ENCODE data around the gene CCND1.

Gene CCND1

DNA sequence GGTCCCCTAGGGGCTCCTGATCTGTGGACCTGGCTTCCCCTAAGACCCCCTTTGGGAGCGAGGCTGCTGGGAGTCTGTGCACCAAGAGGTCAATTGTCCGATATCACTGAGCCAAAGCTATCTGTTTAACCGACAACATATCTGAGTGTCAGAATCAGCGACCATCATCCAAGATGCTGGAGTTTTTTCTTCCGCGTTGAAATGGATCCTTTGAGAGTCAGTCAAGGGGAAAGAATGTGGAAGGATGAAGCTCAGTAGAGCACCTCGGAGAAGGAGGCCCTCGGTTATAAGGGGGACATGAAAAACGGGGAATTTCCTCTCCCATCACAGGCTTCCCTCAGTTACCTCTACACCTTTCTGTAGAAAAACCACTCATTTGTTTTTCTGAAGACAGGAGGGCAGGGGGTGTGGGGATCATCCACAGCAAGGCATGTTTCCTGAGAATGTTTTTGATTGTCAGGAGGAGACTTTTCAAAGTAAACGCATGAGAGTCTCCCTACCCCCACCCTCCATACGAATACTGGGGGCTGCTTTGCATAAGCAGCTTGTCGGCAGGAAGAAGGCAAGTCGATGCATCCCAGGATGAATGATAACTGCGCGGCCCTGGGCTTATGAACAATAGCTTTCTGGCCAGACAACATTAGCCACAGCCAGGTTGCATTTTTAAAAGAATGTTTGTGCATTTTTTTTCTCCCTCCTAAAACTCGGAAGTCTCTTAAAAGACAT lies 37.7 kb upstream of the CCND1 start:
- Histone ChIP-seq H3K36me3 (ENCODE audit: control insufficient read depth in 1 of 2, insufficient read depth in 2 of 2, low read length in 2 of 2) (no peaks in the 10 kb centered on the region), H3K4me3 (ENCODE audit: low read depth in 1 of 2, low read length in 2 of 2) (no peak overlapping the region), H3K9me3 (ENCODE audit: control insufficient read depth in 1 of 2, low read length in 2 of 2) (no peaks in the 10 kb centered on the region)

GRCh38 chr11:69604055-69604454 lies 36.9 kb upstream of the CCND1 start:
- no peak overlapping the region for H3K4me3 ChIP-seq (ENCODE audit: low read depth in 1 of 2, low read length in 2 of 2)
- no peak overlapping the region for H3K27ac ChIP-seq (ENCODE audit: low read depth, low read length)
- no peaks in the 10 kb centered on the region for H3K36me3 ChIP-seq (ENCODE audit: control insufficient read depth in 1 of 2, insufficient read depth in 2 of 2, low read length in 2 of 2)
- no peaks in the 10 kb centered on the region for H3K9me3 ChIP-seq (ENCODE audit: control insufficient read depth in 1 of 2, low read length in 2 of 2)
- H3K4me1 ChIP-seq (ENCODE audit: control insufficient read depth in 1 of 2, insufficient read depth in 2 of 2, low read length in 2 of 2): peaks cover 0 to 8% of the 10 kb centered on the region in 2 donors
- H3K27me3 ChIP-seq (ENCODE audit: control insufficient read depth in 1 of 2, insufficient read depth in 2 of 2, low read length in 2 of 2): peaks cover 0 to 7% of the 10 kb centered on the region in 2 donors
- no peak overlapping the region for H3K9ac ChIP-seq (ENCODE audit: low read depth in 1 of 2, low read length in 2 of 2)

More for the DNA sequence above, 37.7 kb upstream of the CCND1 start:
- Histone ChIP-seq H3K27ac (ENCODE audit: low read depth, low read length) (no peak overlapping the region), H3K4me1 (ENCODE audit: control insufficient read depth in 1 of 2, insufficient read depth in 2 of 2, low read length in 2 of 2) (peaks cover 0 to 8% of the 10 kb centered on the region in 2 donors), H3K9ac (ENCODE audit: low read depth in 1 of 2, low read length in 2 of 2) (no peak overlapping the region), H3K27me3 (ENCODE audit: control insufficient read depth in 1 of 2, insufficient read depth in 2 of 2, low read length in 2 of 2) (peaks cover 0 to 7% of the 10 kb centered on the region in 2 donors)

DNA sequence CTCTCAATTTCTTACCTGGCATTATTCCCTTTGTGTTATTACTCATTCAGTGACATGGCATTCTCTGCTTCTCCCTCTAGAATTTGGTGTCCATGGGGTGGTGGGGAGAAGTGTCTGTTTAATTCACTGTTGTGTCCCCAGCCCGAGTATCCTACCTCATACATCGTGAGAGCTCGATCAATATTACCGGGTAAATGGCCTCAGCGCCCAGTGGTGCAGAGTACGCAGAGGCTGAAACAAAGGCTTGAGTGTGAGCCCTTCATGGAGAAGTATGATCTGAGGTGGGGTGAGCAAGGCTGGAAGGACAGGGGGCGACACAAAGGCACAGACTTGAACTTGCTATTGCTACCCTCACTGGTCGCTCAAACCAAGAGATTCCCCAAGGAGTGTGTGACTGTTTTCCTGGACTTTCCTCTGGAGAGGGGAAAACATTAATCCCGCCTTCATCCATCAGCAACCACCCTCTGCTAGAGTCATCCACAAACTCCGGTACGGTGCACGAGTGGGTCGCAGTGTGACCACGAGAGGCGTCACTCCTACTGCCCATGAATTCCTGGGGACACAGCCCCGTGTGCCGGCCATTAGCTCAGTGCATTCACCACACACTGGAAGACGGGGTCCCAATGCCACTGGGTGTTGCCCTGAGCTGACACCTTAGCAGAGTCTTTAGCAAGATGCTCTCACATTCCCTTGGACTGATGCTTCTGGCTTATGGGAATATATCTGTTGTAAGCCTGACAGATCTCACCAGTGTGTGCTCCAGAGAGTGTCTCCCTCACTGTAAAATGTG lies 35.0 kb upstream of the CCND1 start:
- Histone ChIP-seq H3K4me3 (ENCODE audit: low read depth in 1 of 2, low read length in 2 of 2) (no peak overlapping the region), H3K4me1 (ENCODE audit: control insufficient read depth in 1 of 2, insufficient read depth in 2 of 2, low read length in 2 of 2) (peaks cover 0 to 8% of the 10 kb centered on the region in 2 donors), H3K27me3 (ENCODE audit: control insufficient read depth in 1 of 2, insufficient read depth in 2 of 2, low read length in 2 of 2) (peaks cover 0 to 7% of the 10 kb centered on the region in 2 donors), H3K36me3 (ENCODE audit: control insufficient read depth in 1 of 2, insufficient read depth in 2 of 2, low read length in 2 of 2) (no peaks in the 10 kb centered on the region), H3K27ac (ENCODE audit: low read depth, low read length) (no peak overlapping the region), H3K9ac (ENCODE audit: low read depth in 1 of 2, low read length in 2 of 2) (no peak overlapping the region), H3K9me3 (ENCODE audit: control insufficient read depth in 1 of 2, low read length in 2 of 2) (no peaks in the 10 kb centered on the region)

DNA sequence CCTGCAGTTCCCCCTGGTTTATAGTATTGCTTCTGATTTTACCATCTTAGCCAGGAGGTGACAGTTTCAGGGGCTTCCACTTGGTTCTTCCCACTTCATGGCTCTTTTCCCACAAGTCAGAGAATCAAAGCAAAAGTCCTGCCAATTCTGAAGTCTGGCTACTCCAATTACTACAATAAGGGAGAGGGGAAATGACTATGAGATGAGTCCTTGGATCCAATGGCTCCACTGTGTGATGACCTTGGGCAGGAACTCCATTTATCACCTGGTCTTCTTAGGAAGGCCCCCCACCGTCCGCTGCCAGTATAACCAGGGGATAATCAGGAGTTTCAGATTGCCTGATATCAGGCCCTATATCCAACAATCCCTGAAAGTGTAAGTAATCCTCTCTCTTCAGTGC lies 31.6 kb upstream of the CCND1 start:
- Histone ChIP-seq H3K36me3 (ENCODE audit: control insufficient read depth in 1 of 2, insufficient read depth in 2 of 2, low read length in 2 of 2) (no peaks in the 10 kb centered on the region), H3K4me1 (ENCODE audit: control insufficient read depth in 1 of 2, insufficient read depth in 2 of 2, low read length in 2 of 2) (no peaks in the 10 kb centered on the region), H3K27me3 (ENCODE audit: control insufficient read depth in 1 of 2, insufficient read depth in 2 of 2, low read length in 2 of 2) (no peaks in the 10 kb centered on the region), H3K9ac (ENCODE audit: low read depth in 1 of 2, low read length in 2 of 2) (no peak overlapping the region), H3K4me3 (ENCODE audit: low read depth in 1 of 2, low read length in 2 of 2) (no peak overlapping the region), H3K9me3 (ENCODE audit: control insufficient read depth in 1 of 2, low read length in 2 of 2) (no peaks in the 10 kb centered on the region), H3K27ac (ENCODE audit: low read depth, low read length) (no peak overlapping the region)

DNA sequence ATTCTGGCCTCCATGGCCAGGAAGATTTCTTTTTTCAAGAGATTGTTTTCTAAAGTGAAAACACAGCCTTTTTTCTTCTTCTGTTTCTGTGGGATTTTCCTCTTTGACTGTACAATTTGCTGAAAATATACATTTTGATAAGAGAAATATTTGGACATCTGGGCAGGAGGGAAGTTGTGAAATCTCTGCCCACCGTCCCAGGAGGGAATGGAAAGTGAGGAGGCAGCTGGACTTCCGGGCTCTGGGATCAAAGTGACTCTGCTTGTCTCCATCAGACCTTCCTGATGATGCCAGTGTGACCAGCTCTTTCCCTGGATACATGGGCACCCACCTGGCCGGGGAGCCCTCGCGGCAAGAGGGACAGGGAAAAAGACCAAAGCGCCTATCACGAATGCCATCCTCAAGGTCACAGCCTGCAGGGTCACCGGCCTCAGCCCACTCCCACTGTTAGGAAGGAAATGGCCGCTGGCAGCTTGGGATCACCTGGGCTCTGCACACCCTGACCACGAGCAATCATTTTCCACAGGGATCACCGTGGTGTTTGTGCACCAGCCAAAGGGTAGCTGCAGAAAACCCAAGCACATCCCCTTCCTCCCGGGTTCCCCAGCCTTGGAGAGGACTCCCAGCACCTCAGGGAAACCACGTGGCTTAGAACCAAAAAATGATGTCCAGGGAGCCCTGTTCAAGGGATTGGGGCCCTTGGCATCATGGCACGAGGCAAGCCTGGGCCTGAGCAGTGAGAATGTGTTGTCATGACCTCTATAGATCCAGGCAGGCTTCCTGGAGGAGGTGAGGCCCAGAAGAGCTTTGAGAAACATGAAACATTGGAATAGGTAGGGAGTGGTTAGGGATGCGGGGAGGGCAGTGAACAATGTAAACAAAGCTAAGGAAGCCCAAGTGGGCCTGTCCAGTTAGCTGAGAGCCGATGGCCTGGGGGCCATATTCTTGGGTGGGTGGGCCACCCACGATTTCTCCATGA lies 29.1 kb upstream of the CCND1 start:
- Histone ChIP-seq H3K36me3 (ENCODE audit: control insufficient read depth in 1 of 2, insufficient read depth in 2 of 2, low read length in 2 of 2) (no peaks in the 10 kb centered on the region), H3K9ac (ENCODE audit: low read depth in 1 of 2, low read length in 2 of 2) (no peak overlapping the region), H3K27ac (ENCODE audit: low read depth, low read length) (no peak overlapping the region), H3K4me1 (ENCODE audit: control insufficient read depth in 1 of 2, insufficient read depth in 2 of 2, low read length in 2 of 2) (no peaks in the 10 kb centered on the region), H3K27me3 (ENCODE audit: control insufficient read depth in 1 of 2, insufficient read depth in 2 of 2, low read length in 2 of 2) (no peaks in the 10 kb centered on the region), H3K4me3 (ENCODE audit: low read depth in 1 of 2, low read length in 2 of 2) (no peak overlapping the region), H3K9me3 (ENCODE audit: control insufficient read depth in 1 of 2, low read length in 2 of 2) (no peaks in the 10 kb centered on the region)

- H3K27ac ChIP-seq (ENCODE audit: low read depth, low read length): no peak overlapping the region
- no peaks in the 10 kb centered on the region for H3K4me1 ChIP-seq (ENCODE audit: control insufficient read depth in 1 of 2, insufficient read depth in 2 of 2, low read length in 2 of 2)
- H3K27me3 ChIP-seq (ENCODE audit: control insufficient read depth in 1 of 2, insufficient read depth in 2 of 2, low read length in 2 of 2): no peaks in the 10 kb centered on the region
- no peaks in the 10 kb centered on the region for H3K36me3 ChIP-seq (ENCODE audit: control insufficient read depth in 1 of 2, insufficient read depth in 2 of 2, low read length in 2 of 2)
- H3K9ac ChIP-seq (ENCODE audit: low read depth in 1 of 2, low read length in 2 of 2): no peak overlapping the region
- H3K4me3 ChIP-seq (ENCODE audit: low read depth in 1 of 2, low read length in 2 of 2): no peak overlapping the region
- H3K9me3 ChIP-seq (ENCODE audit: control insufficient read depth in 1 of 2, low read length in 2 of 2): no peaks in the 10 kb centered on the region
Observed at GRCh38 chr11:69613594-69613993, 27.4 kb upstream of the CCND1 start.

GRCh38 chr11:69614085-69614484 lies 26.9 kb upstream of the CCND1 start:
- Histone ChIP-seq H3K9me3 (ENCODE audit: control insufficient read depth in 1 of 2, low read length in 2 of 2) (no peaks in the 10 kb centered on the region), H3K36me3 (ENCODE audit: control insufficient read depth in 1 of 2, insufficient read depth in 2 of 2, low read length in 2 of 2) (no peaks in the 10 kb centered on the region), H3K9ac (ENCODE audit: low read depth in 1 of 2, low read length in 2 of 2) (no peak overlapping the region), H3K27me3 (ENCODE audit: control insufficient read depth in 1 of 2, insufficient read depth in 2 of 2, low read length in 2 of 2) (no peaks in the 10 kb centered on the region), H3K4me3 (ENCODE audit: low read depth in 1 of 2, low read length in 2 of 2) (no peak overlapping the region), H3K27ac (ENCODE audit: low read depth, low read length) (no peak overlapping the region), H3K4me1 (ENCODE audit: control insufficient read depth in 1 of 2, insufficient read depth in 2 of 2, low read length in 2 of 2) (no peaks in the 10 kb centered on the region)

DNA sequence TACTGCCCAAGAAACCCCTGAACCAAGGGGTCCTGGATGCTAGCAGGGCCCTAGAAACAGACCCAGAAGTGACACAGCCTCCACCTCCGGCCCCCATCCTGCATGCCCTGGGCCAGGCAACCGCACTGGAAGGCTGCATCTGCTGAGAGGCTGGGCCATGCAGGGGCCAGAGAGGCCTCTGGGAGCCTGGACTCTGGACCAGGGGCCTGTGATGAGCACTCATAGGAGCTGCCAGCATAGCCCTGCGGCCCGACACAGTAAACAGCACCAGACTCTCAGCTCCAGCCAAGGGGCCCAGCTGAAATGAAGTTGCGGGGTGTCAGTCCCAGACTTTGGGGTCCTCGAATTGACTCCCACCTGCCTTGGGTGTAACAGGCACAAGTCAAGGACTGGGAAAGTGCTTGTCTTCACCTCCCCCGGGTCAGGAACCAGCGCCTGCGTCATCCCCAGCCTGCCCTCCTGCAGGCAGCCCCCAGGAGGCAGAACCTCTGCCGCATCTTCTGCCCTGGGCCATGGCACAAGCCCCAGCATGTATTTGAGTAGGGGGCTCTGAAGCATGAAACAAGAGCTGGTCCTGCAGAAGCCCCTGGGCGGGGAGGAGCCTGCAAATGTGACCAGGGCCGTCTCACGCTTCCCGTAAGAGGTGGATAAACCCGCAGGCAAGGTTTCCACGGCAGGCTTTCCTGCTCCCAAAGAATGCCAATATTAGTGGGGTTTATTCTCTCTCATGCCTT lies 25.2 kb upstream of the CCND1 start:
- Histone ChIP-seq H3K27ac (ENCODE audit: low read depth, low read length) (no peak overlapping the region), H3K9ac (ENCODE audit: low read depth in 1 of 2, low read length in 2 of 2) (no peak overlapping the region), H3K4me3 (ENCODE audit: low read depth in 1 of 2, low read length in 2 of 2) (no peak overlapping the region), H3K9me3 (ENCODE audit: control insufficient read depth in 1 of 2, low read length in 2 of 2) (no peaks in the 10 kb centered on the region), H3K4me1 (ENCODE audit: control insufficient read depth in 1 of 2, insufficient read depth in 2 of 2, low read length in 2 of 2) (no peaks in the 10 kb centered on the region), H3K27me3 (ENCODE audit: control insufficient read depth in 1 of 2, insufficient read depth in 2 of 2, low read length in 2 of 2) (no peaks in the 10 kb centered on the region), H3K36me3 (ENCODE audit: control insufficient read depth in 1 of 2, insufficient read depth in 2 of 2, low read length in 2 of 2) (no peaks in the 10 kb centered on the region)

DNA sequence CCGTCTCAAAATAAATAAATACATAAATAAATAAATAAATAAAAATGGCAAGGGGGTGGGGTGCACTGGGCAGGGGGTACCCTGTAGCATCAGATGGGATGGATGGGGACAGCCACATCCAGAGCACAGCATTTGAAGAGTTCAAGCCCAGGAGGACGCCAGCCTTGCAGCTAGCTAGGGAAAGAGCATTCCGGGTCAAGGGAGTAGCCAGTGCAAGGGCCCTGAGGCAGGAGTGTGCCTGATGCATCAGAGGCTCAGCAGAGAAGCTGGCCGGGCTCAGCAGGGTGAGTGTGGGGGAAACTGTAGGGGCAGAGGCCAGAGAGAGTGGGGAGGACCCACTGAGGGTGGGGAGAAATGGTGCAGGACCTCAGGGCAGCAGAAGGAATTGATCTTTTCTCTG lies 23.7 kb upstream of the CCND1 start:
- no peaks in the 10 kb centered on the region for H3K27me3 ChIP-seq (ENCODE audit: control insufficient read depth in 1 of 2, insufficient read depth in 2 of 2, low read length in 2 of 2)
- no peak overlapping the region for H3K9ac ChIP-seq (ENCODE audit: low read depth in 1 of 2, low read length in 2 of 2)
- no peaks in the 10 kb centered on the region for H3K36me3 ChIP-seq (ENCODE audit: control insufficient read depth in 1 of 2, insufficient read depth in 2 of 2, low read length in 2 of 2)
- no peak overlapping the region for H3K4me3 ChIP-seq (ENCODE audit: low read depth in 1 of 2, low read length in 2 of 2)
- H3K4me1 ChIP-seq (ENCODE audit: control insufficient read depth in 1 of 2, insufficient read depth in 2 of 2, low read length in 2 of 2): no peaks in the 10 kb centered on the region
- no peaks in the 10 kb centered on the region for H3K9me3 ChIP-seq (ENCODE audit: control insufficient read depth in 1 of 2, low read length in 2 of 2)
- H3K27ac ChIP-seq (ENCODE audit: low read depth, low read length): no peak overlapping the region
